GM10847 (cell line): ENCODE results near the gene SOCS7.

Experiments
- POLR2A ChIP-seq: IDR thresholded peaks from 2 replicates; pipeline ENCODE4 v1.6.1; 2011; ENCODE audit not compliant: insufficient read length; ENCODE audit errors: extremely low read depth

SOCS7 gene

GRCh38 chr17:38429476-38430100 lies 77.9 kb downstream of the SOCS7 start:
- TF ChIP-seq POLR2A = no peak

GRCh38 chr17:38430316-38430715 lies 78.7 kb downstream of the SOCS7 start:
- TF ChIP-seq POLR2A = no peak

GRCh38 chr17:38430822-38431221 lies 79.2 kb downstream of the SOCS7 start:
- TF ChIP-seq POLR2A = no peak

DNA sequence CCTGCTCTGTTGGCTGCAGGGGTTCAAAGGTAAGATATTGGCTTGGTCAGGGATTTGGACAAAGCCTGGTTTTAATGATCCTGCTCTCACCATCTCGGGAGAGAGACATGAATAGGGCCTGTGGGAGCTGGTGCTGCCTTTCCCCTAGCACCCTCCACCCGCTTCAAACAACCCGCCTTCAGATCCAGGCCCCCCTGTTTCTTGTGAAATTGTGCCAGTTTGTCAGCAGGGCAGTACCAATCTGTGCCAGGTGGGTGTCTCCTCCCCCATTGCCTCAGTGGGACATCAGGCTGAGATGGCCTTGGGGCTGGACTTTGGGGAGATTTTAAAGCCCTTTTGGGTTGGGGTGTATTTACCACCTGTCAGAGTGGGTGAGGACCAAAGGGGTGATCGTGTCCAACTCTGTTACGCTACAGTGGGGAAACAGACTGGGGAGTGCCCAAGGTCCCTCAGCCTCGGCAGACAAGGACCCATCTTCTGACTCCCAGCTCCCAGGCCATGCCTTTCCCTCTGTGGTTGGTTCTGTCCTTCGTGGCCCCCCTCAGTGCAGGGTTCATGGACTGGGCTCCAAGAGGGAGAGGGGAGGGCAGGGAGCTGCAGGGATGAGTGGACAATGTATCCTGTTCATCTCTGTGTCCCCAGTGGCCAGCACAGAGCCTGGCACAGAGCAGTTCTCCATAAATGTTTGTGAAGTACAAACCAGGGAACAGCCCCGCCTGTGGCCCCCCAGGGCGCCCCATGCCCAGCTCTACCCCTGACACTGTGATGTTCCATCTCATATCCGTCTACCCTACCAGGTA lies 79.9 kb downstream of the SOCS7 start:
- no peak for TF ChIP-seq POLR2A

- no peak for TF ChIP-seq POLR2A
Measured at GRCh38 chr17:38434178-38434665, 82.6 kb downstream of the SOCS7 start.

DNA sequence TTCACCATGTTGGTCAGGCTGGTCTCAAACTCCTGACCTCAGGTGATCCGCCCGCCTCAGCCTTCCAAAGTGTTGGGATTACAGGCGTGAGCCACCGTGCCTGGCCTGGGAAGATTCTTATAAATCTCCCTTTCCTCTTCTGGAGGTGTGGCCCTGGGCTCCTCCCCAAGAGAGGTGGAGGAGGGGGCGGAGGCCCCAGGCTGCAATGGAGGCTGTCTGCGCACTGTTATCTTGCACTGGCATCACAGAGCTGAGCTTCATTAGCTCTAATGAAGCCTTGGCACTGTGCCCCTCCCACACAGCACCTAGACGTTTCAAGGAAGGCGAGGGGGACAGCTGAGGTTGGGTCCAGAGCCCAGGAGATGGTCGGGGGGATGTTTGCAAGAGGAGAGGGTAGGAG lies 84.2 kb downstream of the SOCS7 start:
- no peak for TF ChIP-seq POLR2A

DNA sequence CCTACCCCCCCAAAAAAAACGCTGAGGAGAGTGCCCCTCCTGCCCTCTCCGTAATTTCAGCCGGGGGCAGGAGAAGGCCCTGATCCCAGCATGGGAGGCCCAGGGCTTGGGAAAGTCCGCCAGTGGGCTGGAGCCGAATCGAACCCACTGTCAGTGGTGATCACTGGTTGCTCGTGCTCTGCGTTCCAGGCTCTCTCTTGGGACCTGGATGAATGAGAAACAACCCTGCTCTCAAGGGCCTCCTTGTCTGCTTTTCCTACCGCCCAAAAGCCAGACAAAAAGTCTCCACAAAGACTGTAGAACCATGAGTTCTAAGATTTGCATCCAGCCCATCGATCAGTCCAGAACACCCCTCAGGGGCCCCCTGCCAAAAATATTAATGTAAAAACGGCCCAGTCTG lies 84.7 kb downstream of the SOCS7 start:
- TF ChIP-seq POLR2A = no peak

DNA sequence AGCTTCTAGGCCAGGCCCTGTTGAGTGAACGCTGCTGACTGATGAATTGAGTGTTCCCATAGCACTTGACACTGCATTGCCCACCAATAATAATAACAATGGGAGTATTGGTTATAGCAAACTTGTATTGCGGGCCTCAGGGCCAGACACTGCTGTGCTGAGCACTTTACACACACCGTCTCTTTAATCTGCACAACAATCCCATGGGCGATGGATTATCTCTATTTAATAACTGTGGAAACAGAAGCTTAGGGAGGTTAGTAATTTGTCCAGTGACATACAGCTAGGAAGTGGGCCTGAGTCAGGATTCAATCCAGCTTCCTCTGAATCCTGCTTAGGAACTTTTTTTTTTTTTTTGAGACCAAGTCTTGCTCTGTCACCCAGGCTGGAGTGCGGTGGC lies 87.8 kb downstream of the SOCS7 start:
- no peak for TF ChIP-seq POLR2A

DNA sequence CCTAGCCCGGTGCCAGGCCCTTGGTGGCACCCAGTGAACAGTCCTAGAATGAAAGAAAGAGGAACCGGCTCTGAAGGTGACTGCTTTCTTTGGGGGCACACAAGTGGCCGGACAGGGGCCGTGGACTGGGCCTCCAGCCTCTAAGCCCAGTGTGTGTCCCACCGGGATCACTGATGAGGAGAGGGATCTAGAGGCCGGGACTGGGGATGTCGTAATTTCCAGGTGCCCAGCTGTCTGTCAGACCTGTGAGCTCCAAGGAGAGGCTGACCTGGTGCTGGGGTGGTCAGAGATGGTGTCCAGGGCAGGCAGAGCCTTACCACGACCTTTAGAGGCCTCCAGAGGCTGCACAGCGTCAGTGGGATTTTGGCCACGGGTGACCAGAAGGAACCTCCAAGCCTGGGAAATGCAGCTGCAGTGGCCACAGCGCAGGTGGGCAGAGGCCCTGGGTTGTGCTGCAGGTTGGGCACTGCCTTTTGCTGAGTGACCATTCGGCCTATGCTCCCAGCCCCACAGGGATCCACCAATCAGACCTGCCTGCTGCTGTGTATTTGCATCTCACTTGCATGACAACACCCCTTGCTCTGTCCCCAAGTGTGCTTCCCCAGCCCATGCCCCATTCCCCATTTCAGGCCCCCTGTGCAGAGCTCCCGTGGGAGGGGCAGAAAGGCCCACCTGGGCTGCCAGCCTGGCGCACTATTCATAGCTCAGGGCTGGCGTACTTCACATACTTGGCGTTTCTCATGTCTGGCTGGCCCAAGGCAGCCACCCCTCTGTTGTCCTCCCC lies 89.2 kb downstream of the SOCS7 start:
- TF ChIP-seq POLR2A = no peak

GRCh38 chr17:38441429-38442061 lies 89.9 kb downstream of the SOCS7 start:
- TF ChIP-seq POLR2A = no peak

DNA sequence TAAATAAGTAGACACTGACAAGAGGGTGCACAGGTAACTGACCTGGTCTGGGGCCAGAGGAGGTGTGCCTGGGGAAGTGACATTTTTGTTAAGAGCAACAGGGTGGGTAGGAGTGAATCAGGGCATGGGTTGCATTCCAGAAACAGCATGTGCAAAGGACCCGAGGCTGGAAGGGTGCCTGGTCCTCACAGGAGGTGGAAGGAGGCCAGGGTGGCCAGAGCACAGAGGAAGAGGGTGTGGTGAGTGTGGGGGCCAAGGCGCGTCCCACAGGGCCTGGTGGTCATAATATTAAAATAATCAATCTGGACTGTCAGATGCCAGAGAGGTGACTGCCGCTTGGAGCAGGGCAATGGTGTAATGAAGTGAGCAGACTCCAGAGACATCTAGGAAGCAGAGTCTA lies 90.9 kb downstream of the SOCS7 start:
- TF ChIP-seq POLR2A = no peak

- no peak for TF ChIP-seq POLR2A
Measured at GRCh38 chr17:38443356-38444031, 91.8 kb downstream of the SOCS7 start.

DNA sequence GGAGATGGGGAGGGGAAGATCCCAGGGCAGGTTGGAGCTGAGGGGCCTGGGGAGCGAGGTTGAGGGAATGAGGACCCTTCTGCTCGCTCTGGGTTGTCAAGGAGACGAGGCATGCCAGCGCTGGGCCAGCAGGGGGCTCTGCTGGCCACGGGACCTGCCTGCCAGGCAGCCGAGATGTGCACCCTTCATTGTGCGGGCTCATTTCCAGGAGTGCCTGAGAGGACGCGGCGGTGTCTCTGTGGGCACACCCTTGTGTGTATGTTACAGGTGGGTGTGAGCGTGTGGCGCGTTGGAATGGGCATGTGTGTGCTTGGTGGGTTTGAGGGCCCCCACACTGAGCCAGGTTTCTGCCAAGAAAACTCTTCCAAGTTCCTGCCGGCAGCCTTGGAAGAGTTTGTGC lies 92.5 kb downstream of the SOCS7 start:
- TF ChIP-seq POLR2A = no peak

GRCh38 chr17:38447502-38448085 lies 96.0 kb downstream of the SOCS7 start:
- TF ChIP-seq POLR2A = no peak
